Ammon's horn (tissue), 1 donor: ENCODE results near the gene VSTM2B.
A peak's percentile ranks its signal among the peaks of the same experiment; 100 is the strongest.

Experiments used
- DNase-seq: peaks from one replicate; pipeline ENCODE4 v3.0.0-alpha.2; 2016; ENCODE audit warnings: low spot score

The VSTM2B gene

DNA sequence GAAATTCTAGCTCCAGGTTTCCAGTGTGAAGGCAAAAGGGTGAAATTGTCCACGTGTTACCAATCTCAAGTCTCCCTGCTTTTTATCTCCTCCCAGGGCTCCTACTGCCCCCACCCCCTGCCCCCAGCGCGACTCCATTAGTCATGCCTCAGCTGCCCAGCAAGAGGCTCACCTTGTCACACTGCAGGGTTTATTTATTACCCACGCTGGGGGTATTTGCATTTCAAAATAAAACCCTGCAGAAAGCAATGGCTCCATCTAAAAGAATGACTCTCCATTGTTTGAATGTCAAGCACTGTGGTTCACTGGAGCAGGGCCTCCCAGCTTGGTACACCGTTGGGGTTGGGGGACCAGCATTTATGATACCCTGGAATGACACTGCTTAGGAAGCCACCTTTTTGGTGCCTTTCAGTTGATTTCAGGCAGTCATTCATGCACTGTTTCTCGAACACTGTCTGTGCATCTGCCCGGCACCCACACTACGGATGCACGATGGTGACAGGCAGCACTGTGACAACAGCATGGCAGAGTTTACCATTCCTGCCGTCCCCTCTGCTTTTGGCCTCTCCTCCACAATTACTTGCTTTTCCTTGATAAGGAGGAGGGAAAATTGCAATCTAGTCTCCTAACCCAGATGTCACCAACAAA lies 70.4 kb downstream of the VSTM2B start:
- no peak for DNase-seq

DNA sequence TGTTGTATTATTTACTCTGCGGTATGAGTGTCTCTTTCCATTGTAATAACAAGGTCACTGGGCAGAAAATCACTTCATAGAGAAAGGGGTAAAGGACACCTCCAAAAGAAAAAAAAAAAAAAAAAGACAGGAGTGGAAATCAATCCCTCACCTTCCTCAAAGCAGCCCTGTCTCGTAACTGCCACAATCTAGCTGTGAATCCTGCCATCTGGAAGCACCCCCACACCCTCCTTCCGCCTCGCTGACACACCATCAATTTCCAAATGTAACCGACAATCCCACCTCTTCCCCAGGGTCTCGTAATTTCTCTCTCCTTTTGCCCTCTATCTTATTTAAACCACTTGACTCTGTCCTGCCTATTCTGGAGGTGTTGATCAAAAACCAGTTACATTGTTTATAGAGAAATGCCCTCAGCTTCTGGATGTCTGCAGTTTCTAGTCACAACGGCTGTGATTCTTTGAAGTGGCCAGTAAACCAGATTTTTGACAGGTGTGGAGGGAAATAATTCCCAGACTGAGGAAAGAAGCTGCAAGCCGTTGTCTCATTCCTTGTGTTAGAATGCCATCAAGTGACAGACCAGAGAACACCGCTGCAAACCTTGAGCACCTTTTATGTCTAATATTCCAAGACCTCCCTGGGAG lies 71.2 kb downstream of the VSTM2B start:
- DNase-seq, result peak; percentile 67

DNA sequence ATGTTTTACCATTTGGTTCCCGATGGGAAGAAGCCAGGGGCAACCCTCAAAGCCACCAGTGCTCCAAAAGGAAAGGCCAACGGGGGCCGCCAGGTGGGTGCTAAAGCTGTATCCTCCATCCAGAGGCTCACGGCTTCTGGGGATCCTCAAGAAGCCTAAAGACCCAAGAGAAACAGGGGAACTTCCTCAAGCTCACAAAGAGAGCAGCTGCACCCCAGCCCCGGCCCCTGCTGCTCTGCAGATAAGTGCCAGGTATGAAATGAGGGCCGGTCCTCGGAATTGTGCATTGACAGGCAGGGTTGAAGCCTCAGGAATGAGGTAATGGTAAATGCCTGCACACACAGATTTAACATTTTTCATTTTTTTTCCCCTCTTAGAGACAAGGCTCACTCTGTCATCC lies 72.2 kb downstream of the VSTM2B start:
- no peak for DNase-seq

DNA sequence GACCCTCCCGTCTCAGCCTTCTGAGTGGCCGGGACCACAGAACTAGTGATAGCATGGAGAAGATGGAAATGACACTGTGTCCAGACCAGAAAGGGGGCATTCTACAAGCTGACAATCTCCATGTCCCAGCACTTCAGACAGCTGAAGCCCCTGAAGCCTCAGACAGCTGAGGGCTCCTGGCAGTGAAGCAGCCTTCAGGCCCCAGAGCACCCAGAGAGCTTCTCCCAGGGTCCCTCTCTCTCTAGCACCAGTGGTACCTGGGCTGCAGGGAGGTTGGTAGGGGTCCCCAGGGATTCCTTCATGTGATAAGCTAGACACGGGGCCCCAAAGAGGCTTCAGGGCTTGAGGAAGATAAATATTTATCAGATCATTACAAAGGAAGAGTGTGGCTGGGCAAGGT lies 72.7 kb downstream of the VSTM2B start:
- no peak for DNase-seq

DNA sequence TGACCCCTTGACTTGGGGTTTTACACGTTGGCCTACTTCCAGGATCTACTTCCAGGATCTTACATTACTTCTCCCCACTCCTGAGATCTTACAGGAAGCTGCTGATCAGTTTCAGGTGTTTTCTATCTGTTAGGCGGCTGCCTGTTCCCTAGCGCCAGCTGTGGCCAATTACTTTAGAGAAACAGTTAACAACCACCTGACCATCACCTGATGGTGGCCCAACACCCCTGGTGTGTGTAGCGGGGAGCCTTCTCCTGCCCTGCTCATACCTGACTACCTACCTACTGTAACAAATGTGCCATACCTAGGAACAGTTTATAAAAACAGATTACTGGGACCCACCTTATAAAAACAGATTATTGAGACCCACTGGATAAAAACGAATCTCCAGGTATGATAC lies 77.5 kb downstream of the VSTM2B start:
- no peak for DNase-seq

DNA sequence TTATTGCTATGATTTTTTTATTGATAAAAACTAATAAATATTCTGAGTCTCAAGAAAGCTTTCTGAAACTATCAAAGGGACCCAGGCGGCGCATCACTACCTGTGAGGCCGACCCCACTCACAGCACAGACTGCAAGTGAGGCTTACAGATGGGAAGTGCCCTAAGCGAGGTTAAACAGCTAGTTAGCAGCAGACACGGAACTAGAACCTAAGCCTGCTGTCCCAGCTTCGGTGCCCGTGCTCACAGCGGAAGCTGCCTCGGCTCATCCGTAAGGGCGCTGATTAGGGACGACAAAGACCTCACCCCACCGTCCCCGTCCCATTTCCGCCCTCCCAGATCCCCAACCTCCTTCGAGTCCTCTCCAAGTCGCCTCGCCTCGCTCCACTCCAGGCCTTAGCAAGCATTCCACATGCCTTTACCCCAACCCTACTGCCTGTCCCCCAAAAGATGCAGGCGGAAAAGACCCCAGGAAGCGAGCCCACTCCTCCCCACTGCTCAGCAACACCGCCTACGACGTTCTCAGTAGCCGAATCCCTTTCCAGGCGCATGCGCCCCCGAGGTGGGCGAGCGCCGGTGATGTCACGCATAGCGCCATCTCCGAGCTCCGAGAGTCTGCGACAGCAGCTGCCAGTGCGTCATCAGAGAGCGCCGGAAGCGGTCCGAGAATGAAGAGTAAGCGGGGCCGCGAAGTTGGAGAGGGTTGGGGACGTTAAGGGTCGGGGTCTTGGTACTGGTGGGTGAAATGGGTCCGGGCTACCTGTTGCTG lies 80.0 kb downstream of the VSTM2B start, which contains the start of gene POP4:
Gene POP4 (plus strand): TSS at position 631 of the 767 bp plus-strand sequence. CDS start 36 bp downstream, at position 667.
- DNase-seq, result peak; percentile 97

DNA sequence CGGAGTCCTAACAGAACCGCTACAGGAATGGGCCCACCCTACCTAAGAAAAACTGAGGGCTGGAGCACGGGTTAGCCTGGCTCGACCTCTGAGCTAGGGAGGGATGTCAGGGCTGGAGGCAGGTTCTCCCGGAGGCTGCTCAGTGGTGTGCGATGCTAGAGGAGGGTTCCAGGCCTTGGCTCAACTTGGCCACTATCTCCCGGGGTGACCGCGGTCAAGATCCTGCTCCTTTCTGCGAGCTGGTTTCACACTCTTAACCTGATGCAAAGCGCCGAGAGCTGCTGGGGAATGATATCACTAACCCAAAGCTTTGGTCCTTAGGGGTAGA lies 80.6 kb downstream of the VSTM2B start:
- DNase-seq, result no peak

DNA sequence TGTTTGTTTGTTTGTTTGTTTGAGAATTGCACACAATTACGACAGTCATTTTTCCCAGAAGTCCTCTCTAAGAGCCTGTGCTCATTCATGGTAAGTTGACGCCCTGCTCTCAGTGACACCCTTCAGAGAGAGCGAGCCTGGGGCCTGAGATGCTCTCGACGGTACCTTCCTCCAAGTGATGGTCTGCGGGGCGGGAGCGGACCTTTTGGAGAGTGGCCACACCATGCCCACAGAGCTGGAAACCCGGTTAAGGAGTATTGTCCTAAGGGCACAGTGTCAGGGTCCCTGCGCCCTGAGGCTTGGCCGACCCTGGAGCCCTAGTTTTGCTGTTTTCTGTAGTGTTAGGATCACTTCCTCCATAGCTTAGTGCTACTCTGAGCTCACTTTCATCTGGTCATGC lies 83.8 kb downstream of the VSTM2B start:
- no peak for DNase-seq

DNA sequence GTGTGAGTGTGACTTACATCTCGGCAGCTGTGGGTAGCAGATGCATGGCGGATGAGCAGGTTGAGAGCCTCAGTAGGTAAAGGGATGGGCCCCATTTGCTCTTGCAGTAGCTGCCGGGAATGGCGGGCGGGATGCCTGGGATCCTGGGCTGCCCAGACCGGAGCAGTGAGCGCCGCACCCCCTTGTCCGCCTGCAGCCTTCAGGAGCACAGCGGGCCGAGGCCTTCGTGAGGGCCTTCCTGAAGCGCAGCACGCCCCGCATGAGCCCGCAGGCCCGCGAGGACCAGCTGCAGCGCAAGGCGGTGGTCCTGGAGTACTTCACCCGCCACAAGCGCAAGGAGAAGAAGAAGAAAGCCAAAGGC lies 84.4 kb downstream of the VSTM2B start:
- DNase-seq, result no peak

DNA sequence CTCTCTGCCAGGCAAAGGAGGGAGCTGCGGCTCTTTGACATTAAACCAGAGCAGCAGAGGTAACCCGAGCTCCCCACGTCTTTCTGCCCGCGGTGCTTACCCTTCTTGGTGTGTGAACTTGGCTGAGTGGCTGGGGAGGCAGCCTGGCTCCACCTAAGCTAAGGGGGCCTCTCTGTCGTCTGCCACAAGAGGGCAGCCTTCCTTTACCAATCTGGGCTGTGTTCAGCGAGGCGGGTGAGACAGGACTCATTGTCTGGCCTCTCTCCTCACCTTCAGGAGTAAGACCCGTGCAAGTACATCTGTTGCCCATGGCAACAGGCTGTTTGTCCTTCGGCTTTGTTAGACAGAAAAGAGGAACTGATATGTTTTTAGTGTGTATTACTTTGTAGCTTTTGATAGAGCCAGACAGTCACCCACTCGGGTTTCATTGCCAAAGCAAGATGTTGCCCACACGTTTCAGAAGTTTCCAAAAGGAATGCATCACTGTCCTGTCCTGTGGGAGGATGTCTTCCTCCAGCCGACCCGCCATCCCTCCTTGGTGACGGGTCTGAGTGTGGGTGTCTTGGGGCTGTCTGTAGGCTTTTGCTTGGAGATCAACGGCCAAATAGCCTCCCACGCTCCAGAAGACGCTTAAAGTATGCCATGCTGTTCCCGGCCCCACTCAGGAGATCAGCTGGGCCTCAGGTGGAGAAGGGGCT lies 84.9 kb downstream of the VSTM2B start:
- DNase-seq, result peak; percentile 91

DNA sequence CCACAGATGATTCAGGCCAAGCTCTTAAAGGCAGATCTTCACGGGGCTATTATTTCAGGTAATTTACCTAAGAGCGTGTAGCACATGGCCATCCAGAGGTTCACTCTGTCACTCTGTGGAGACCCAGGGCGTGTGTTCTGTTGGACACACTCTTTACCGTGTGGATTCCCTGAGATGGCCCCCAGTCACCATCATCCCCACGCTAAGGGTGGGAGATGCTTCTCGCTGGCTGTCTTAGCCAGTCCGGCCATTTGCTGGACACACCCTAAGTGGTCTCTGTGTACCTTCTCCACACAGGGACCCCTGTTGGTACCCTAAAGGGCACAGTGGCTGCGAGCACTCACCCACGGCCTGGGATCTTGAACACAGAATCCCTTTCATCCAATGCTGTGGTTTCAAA lies 86.3 kb downstream of the VSTM2B start:
- no peak for DNase-seq

DNA sequence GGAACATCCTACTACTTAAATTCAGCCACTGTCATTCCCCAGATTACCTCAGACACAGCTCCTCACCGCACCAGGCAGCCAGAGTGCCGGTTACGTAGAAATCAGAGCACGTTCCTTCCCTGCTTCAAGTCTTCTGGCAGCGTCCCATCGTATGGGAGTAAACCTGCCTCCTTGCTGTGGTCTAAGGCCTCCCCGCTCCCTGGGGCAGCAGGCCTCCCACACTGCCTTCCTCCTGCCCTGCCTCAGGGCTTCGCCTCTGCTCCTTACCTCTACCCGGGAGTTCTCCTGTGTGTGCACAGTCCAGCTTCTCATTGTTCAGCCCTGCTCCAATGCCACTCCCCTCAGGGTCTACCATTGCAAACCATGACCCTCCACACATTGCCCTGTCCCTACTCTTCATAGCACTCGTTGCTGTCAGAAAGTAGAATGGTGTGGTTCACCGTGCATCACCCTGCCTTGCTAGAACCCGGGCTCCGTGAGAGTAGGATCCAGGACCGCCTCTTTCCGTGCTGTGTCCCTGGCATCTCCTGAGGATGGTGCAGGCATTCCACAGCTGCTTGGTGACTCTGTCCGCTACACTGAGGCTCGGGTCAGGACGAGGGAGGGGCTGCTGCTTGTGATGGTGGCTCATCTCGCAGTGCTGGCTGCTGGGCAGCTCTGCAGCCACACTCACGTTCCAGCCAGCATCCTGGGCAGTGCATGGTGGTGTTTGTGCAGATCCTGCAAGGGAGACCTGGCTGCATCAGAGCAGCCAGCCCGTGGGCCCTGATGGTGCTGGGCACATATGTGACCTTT lies 87.2 kb downstream of the VSTM2B start:
- no peak for DNase-seq

DNA sequence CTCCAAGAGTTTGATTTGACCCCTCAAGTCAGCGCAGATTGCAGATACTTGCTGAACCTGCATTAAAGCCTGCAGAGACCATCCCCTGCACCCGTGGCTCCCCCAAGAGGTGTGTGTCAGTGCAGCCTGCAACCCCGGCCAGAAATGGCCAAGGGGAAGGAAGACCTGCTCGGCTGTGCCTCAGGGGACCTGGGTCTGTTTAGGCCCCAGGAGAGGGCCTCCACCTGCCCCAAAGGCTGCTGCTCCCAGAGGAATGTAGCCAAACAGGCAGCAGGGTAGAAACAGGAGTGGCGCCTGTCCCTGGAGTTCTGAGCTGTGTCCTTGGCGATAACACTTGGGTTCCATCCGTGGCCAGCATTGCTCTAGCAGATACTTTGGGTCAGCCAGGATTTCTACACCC lies 88.3 kb downstream of the VSTM2B start:
- no peak for DNase-seq
